HEK293 (cell line): ENCODE results near the gene PCCA.
"Not testable (repeated sequence)": the region's sequence is repeated elsewhere in the genome, so short reads cannot be mapped to it uniquely, and the experiment has no call there.

ENCODE experiments used
- CTCF ChIA-PET: fragments of 350-600 bp; formaldehyde crosslinking; extraction: SDS; loops from one replicate; lab custom pipeline; 2021; ENCODE audit warnings: antibody characterized with exemption; lab: Yijun Ruan, JAX
- POLR2A ChIA-PET: fragments of 300-600 bp; formaldehyde crosslinking; extraction: SDS; loops from one replicate; lab custom pipeline; 2020; ENCODE audit warnings: antibody characterized with exemption, inconsistent platforms; lab: Yijun Ruan, JAX
- H3K27ac ChIP-seq: fragments of 200-500 bp; sonication (Bioruptor generic); 2 replicates; pipeline ENCODE4 v1.5.1; 2014; ENCODE audit warnings: low read depth, low read length, control low read depth, inconsistent platforms; ENCODE audit errors: extremely low read depth
- H3K36me3 ChIP-seq, 2 experiments: fragments of 200-500 bp in 1 of 2; sonication (Bioruptor generic) in 1 of 2; 1 replicate in 1 of 2; 2 replicates in 1 of 2; pipeline ENCODE4 v1.5.1; 2014 to 2017; ENCODE audit warnings: inconsistent platforms in 2 of 2, low read length in 2 of 2; ENCODE audit not compliant: control insufficient read depth in 2 of 2, insufficient read depth in 1 of 2
- H3K4me1 ChIP-seq: fragments of 200-500 bp; sonication (Bioruptor generic); 2 replicates; pipeline ENCODE4 v1.5.1; 2014; ENCODE audit warnings: mild to moderate bottlenecking, low read length, inconsistent platforms; ENCODE audit not compliant: control insufficient read depth, insufficient read depth
- H3K4me3 ChIP-seq: 2 replicates; pipeline ENCODE4 v1.5.1; 2011; ENCODE audit warnings: low read depth, mild to moderate bottlenecking, control low read depth, low read length, moderate library complexity
- H3K9me3 ChIP-seq: fragments of 200-500 bp; sonication (Bioruptor generic); 2 replicates; pipeline ENCODE4 v1.5.1; 2014; ENCODE audit warnings: low read depth, low read length, inconsistent platforms; ENCODE audit not compliant: control insufficient read depth, insufficient read depth
- FEZF1 ChIP-seq: fragments of 450-650 bp; formaldehyde crosslinking; IDR thresholded peaks from 2 replicates; pipeline ENCODE4 v1.5.1; 2016; ENCODE audit warnings: missing biosample characterization, missing genetic modification characterization
- IKZF3 ChIP-seq: fragments of 450-650 bp; IDR thresholded peaks from 2 replicates; pipeline ENCODE4 v1.5.0; 2018; ENCODE audit warnings: missing biosample characterization, mild to moderate bottlenecking, missing genetic modification characterization, moderate library complexity
- KLF9 ChIP-seq: fragments of 450-650 bp; formaldehyde crosslinking; IDR thresholded peaks from 2 replicates; pipeline ENCODE4 v1.5.1; 2016; ENCODE audit warnings: missing biosample characterization, missing genetic modification characterization, low read depth
- PRDM4 ChIP-seq: fragments of 450-650 bp; formaldehyde crosslinking; IDR thresholded peaks from 2 replicates; pipeline ENCODE4 v1.5.1; 2017; ENCODE audit warnings: missing biosample characterization, missing genetic modification characterization
- PRDM6 ChIP-seq: fragments of 450-650 bp; formaldehyde crosslinking; IDR thresholded peaks from 2 replicates; pipeline ENCODE4 v1.5.1; 2017; ENCODE audit warnings: missing biosample characterization, missing genetic modification characterization
- SCRT2 ChIP-seq: fragments of 450-650 bp; formaldehyde crosslinking; IDR thresholded peaks from 2 replicates; pipeline ENCODE4 v1.5.1; 2016; ENCODE audit warnings: missing biosample characterization, missing genetic modification characterization
- SP7 ChIP-seq: fragments of 450-650 bp; formaldehyde crosslinking; IDR thresholded peaks from 2 replicates; pipeline ENCODE4 v1.5.1; 2016; ENCODE audit warnings: missing biosample characterization, missing genetic modification characterization
- ZBTB17 ChIP-seq: fragments of 450-650 bp; formaldehyde crosslinking; IDR thresholded peaks from 2 replicates; pipeline ENCODE4 v1.5.1; 2016; ENCODE audit warnings: missing biosample characterization, missing genetic modification characterization
- ZNF26 ChIP-seq: fragments of 450-650 bp; formaldehyde crosslinking; IDR thresholded peaks from 2 replicates; pipeline ENCODE4 v1.5.1; 2016; ENCODE audit warnings: missing biosample characterization, missing genetic modification characterization
- ZNF335 ChIP-seq: fragments of 450-650 bp; formaldehyde crosslinking; conservative IDR thresholded peaks from 2 replicates; pipeline ENCODE4 v1.5.1; 2016; ENCODE audit warnings: missing biosample characterization, missing genetic modification characterization
- ZNF561 ChIP-seq: fragments of 450-650 bp; IDR thresholded peaks from 2 replicates; pipeline ENCODE4 v1.5.1; 2018; ENCODE audit warnings: missing biosample characterization, missing genetic modification characterization, borderline replicate concordance
- ZNF571 ChIP-seq: fragments of 450-650 bp; formaldehyde crosslinking; IDR thresholded peaks from 2 replicates; pipeline ENCODE4 v1.5.0; 2017; ENCODE audit warnings: missing biosample characterization, missing genetic modification characterization
- ZNF677 ChIP-seq: fragments of 450-650 bp; IDR thresholded peaks from 2 replicates; pipeline ENCODE4 v1.5.0; 2018; ENCODE audit warnings: missing biosample characterization, mild to moderate bottlenecking, missing genetic modification characterization, moderate library complexity
- ZNF785 ChIP-seq: fragments of 450-650 bp; formaldehyde crosslinking; IDR thresholded peaks from 2 replicates; pipeline ENCODE4 v1.5.1; 2016; ENCODE audit warnings: missing biosample characterization, missing genetic modification characterization
- ZSCAN23 ChIP-seq: fragments of 450-650 bp; formaldehyde crosslinking; IDR thresholded peaks from 2 replicates; pipeline ENCODE4 v1.5.1; 2016; ENCODE audit warnings: missing biosample characterization, missing genetic modification characterization

The PCCA gene

GRCh38 chr13:100221166-100221565 is 132.3 kb downstream of the PCCA start:
- ChIA-PET POLR2A (no interaction called here), CTCF (interaction anchor here (0.6 kb wide), 1 partner anchor 277 kb away, joined by 4 read pairs; no protein-coding TSS in a partner anchor)

GRCh38 chr13:100223966-100224530 is 135.2 kb downstream of the PCCA start:
- H3K36me3 ChIP-seq, H3K9me3 ChIP-seq, POLR2A ChIA-PET, H3K4me3 ChIP-seq, H3K4me1 ChIP-seq, H3K27ac ChIP-seq, CTCF ChIA-PET: not testable (repeated sequence)

More at GRCh38 chr13:100221166-100221565, 132.3 kb downstream of the PCCA start:
- H3K4me1 ChIP-seq: no peaks in the 10 kb centered on the region
- no peaks in the 10 kb centered on the region for H3K36me3 ChIP-seq
- no peak overlapping the region for H3K27ac ChIP-seq
- H3K4me3 ChIP-seq: no peak overlapping the region
- peak; percentile 72 for TF ChIP-seq SCRT2 (tag by site-specific recombination)
- TF ChIP-seq ZNF26 (tag by site-specific recombination): no peak
- TF ChIP-seq, all 188 proteins: peak for 1
- no peaks in the 10 kb centered on the region for H3K9me3 ChIP-seq

GRCh38 chr13:100229603-100230002 is 140.7 kb downstream of the PCCA start:
- Histone ChIP-seq H3K36me3 (no peaks in the 10 kb centered on the region), H3K4me3 (no peak overlapping the region), H3K4me1 (peaks cover 4% of the 10 kb centered on the region; the same call in 1 of the 2 replicates), H3K27ac (no peak overlapping the region), H3K9me3 (no peaks in the 10 kb centered on the region)
- POLR2A ChIA-PET: no interaction called here
- CTCF ChIA-PET: interaction anchor here (1.0 kb wide), 1 partner anchor 330 kb away, joined by 3 read pairs; no protein-coding TSS in a partner anchor
- TF ChIP-seq ZNF561 (tag by site-specific recombination) (peak; percentile 65; the same call in 1 of the 2 replicates), ZSCAN23 (no peak)

GRCh38 chr13:100230769-100231149 is 141.9 kb downstream of the PCCA start:
- POLR2A ChIA-PET: no interaction called here
- H3K4me3 ChIP-seq: no peak overlapping the region
- H3K27ac ChIP-seq: no peak overlapping the region
- TF ChIP-seq ZNF335 (tag by site-specific recombination) (no peak), ZNF677 (peak; percentile 79)
- CTCF ChIA-PET: no interaction called here
- no peaks in the 10 kb centered on the region for H3K36me3 ChIP-seq
- H3K4me1 ChIP-seq: peaks cover 8% of the 10 kb centered on the region; the same call in 1 of the 2 replicates
- no peaks in the 10 kb centered on the region for H3K9me3 ChIP-seq

- Histone ChIP-seq H3K4me1 (peaks cover 8% of the 10 kb centered on the region; the same call in 1 of the 2 replicates), H3K4me3 (no peak overlapping the region), H3K9me3 (no peaks in the 10 kb centered on the region), H3K36me3 (no peaks in the 10 kb centered on the region), H3K27ac (no peak overlapping the region)
- TF ChIP-seq ZBTB17 (tag by site-specific recombination): peak; percentile 42; the same call in 1 of the 2 replicates
- TF ChIP-seq ZNF785: no peak
- ChIA-PET POLR2A (no interaction called here), CTCF (interaction anchor here (0.5 to 1.4 kb wide), 4 partner anchors 9 to 1071 kb away, joined by 3 read pairs; no protein-coding TSS in a partner anchor)
Measured at GRCh38 chr13:100231176-100231575, 142.3 kb downstream of the PCCA start.

- CTCF ChIA-PET: interaction anchor here (0.6 to 3.1 kb wide), 12 partner anchors 159 to 733 kb away, joined by 3 to 14 read pairs (median 4); no protein-coding TSS in a partner anchor
- Histone ChIP-seq H3K4me3 (no peak overlapping the region), H3K27ac (no peak overlapping the region), H3K9me3 (no peaks in the 10 kb centered on the region), H3K4me1 (peaks cover 8% of the 10 kb centered on the region; the same call in 1 of the 2 replicates), H3K36me3 (no peaks in the 10 kb centered on the region)
- POLR2A ChIA-PET: no interaction called here
- TF ChIP-seq PRDM6 (tag by site-specific recombination): peak; percentile 82
- TF ChIP-seq PRDM4 (tag by site-specific recombination): peak; percentile 18; the same call in 1 of the 2 replicates
- no peak for TF ChIP-seq KLF9 (tag by site-specific recombination)
- no peak for TF ChIP-seq SP7 (tag by site-specific recombination)
- TF ChIP-seq IKZF3 (tag by site-specific recombination): peak; percentile 56
- peak; percentile 36 for TF ChIP-seq FEZF1 (tag by site-specific recombination)
- TF ChIP-seq ZNF571 (tag by site-specific recombination): no peak
Measured at GRCh38 chr13:100234006-100234405, 145.1 kb downstream of the PCCA start.
